ENCODE measurements around the gene HACD2.

Gene HACD2

GRCh38 chr3:123568875-123569274, 16.0 kb downstream of the HACD2 start:
- H3K27ac ChIP-seq (ENCODE audit: low read depth, low read length, severe bottlenecking): no peak overlapping the region
- H3K4me1 ChIP-seq (ENCODE audit: control insufficient read depth, insufficient read depth, low read length, poor library complexity, severe bottlenecking): peaks cover 8% of the 10 kb centered on the region
- no peaks in the 10 kb centered on the region for H3K9me3 ChIP-seq (ENCODE audit: control insufficient read depth, low read length)
- no peak overlapping the region for H3K4me3 ChIP-seq (ENCODE audit: extremely low read depth, insufficient read depth, low read length, poor library complexity, severe bottlenecking)
- H3K36me3 ChIP-seq (ENCODE audit: control insufficient read depth, insufficient read depth, low read length): peaks cover 10% of the 10 kb centered on the region

DNA sequence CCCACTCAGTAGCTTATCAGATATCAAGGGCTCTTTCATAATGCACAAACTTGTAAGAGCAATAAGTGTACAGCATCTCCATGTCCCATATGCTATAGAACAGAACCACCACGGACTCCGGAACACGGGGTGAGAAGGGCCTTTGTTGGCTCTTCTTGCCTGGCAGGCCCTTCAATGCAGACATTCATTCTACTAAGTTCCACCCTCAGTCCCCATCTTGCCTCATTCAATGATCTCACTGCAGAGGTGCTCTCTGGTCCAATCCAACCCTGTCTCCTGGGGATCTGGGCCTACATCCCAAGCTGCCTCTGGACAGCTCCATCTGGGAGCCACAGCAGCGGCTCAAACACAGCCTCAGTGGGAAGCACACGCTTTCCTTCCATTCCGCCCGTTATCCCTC, 16.8 kb downstream of the HACD2 start:
- no peaks in the 10 kb centered on the region for H3K9me3 ChIP-seq (ENCODE audit: control insufficient read depth, low read length)
- no peak overlapping the region for H3K4me3 ChIP-seq (ENCODE audit: extremely low read depth, insufficient read depth, low read length, poor library complexity, severe bottlenecking)
- H3K4me1 ChIP-seq (ENCODE audit: control insufficient read depth, insufficient read depth, low read length, poor library complexity, severe bottlenecking): peaks cover 8% of the 10 kb centered on the region
- H3K27ac ChIP-seq (ENCODE audit: low read depth, low read length, severe bottlenecking): no peak overlapping the region
- peaks cover 10% of the 10 kb centered on the region for H3K36me3 ChIP-seq (ENCODE audit: control insufficient read depth, insufficient read depth, low read length)
- WGBS, 2 experiments (ENCODE audit: insufficient coverage in 2 of 2): 95 to 97% methylated on average over 7 of the region's 7 CpGs

- 87 to 89% methylated on average over 6 of the region's 6 CpGs for WGBS, 2 experiments (ENCODE audit: insufficient coverage in 2 of 2)
- peaks cover 10% of the 10 kb centered on the region for H3K36me3 ChIP-seq (ENCODE audit: control insufficient read depth, insufficient read depth, low read length)
Observed at GRCh38 chr3:123564056-123564455, 20.8 kb downstream of the HACD2 start.

DNA sequence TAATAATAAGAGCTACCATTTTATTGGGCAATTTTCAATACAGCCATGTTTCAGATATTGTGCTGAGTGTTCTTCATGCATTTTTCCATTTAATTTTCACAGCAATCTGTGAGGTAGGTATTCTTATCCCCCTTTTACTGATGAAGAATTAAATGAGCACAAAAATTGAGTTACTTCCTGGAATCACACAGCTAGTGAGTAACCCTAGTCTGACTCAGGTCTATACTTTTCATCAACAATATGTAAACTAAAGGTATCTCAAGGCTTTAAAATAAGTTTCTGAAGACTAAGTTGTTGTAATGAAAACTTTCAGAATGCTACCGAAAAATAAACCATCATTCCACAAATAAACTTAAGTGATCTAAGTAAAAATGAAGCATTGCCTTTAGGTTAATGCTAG, 22.3 kb downstream of the HACD2 start:
- Histone ChIP-seq H3K27ac (ENCODE audit: low read depth, low read length, severe bottlenecking) (no peak overlapping the region), H3K4me3 (ENCODE audit: extremely low read depth, insufficient read depth, low read length, poor library complexity, severe bottlenecking) (no peak overlapping the region), H3K4me1 (ENCODE audit: control insufficient read depth, insufficient read depth, low read length, poor library complexity, severe bottlenecking) (no peaks in the 10 kb centered on the region), H3K9me3 (ENCODE audit: control insufficient read depth, low read length) (no peaks in the 10 kb centered on the region), H3K36me3 (ENCODE audit: control insufficient read depth, insufficient read depth, low read length) (no peaks in the 10 kb centered on the region)
- WGBS, 2 experiments (ENCODE audit: insufficient coverage in 2 of 2): no CpG with 5 or more reads among the region's 1 CpG

More at GRCh38 chr3:123564056-123564455, 20.8 kb downstream of the HACD2 start:
- Histone ChIP-seq H3K27ac (ENCODE audit: low read depth, low read length, severe bottlenecking) (no peak overlapping the region), H3K4me3 (ENCODE audit: extremely low read depth, insufficient read depth, low read length, poor library complexity, severe bottlenecking) (no peak overlapping the region), H3K9me3 (ENCODE audit: control insufficient read depth, low read length) (no peaks in the 10 kb centered on the region), H3K4me1 (ENCODE audit: control insufficient read depth, insufficient read depth, low read length, poor library complexity, severe bottlenecking) (no peaks in the 10 kb centered on the region)

- Histone ChIP-seq H3K4me1 (ENCODE audit: control insufficient read depth, insufficient read depth, low read length, poor library complexity, severe bottlenecking) (no peaks in the 10 kb centered on the region), H3K27ac (ENCODE audit: low read depth, low read length, severe bottlenecking) (no peak overlapping the region), H3K9me3 (ENCODE audit: control insufficient read depth, low read length) (no peaks in the 10 kb centered on the region), H3K4me3 (ENCODE audit: extremely low read depth, insufficient read depth, low read length, poor library complexity, severe bottlenecking) (no peak overlapping the region), H3K36me3 (ENCODE audit: control insufficient read depth, insufficient read depth, low read length) (no peaks in the 10 kb centered on the region)
- no CpG with 5 or more reads among the region's 2 CpGs for WGBS, 2 experiments (ENCODE audit: insufficient coverage in 2 of 2)
Observed at GRCh38 chr3:123561188-123561587, 23.7 kb downstream of the HACD2 start.

DNA sequence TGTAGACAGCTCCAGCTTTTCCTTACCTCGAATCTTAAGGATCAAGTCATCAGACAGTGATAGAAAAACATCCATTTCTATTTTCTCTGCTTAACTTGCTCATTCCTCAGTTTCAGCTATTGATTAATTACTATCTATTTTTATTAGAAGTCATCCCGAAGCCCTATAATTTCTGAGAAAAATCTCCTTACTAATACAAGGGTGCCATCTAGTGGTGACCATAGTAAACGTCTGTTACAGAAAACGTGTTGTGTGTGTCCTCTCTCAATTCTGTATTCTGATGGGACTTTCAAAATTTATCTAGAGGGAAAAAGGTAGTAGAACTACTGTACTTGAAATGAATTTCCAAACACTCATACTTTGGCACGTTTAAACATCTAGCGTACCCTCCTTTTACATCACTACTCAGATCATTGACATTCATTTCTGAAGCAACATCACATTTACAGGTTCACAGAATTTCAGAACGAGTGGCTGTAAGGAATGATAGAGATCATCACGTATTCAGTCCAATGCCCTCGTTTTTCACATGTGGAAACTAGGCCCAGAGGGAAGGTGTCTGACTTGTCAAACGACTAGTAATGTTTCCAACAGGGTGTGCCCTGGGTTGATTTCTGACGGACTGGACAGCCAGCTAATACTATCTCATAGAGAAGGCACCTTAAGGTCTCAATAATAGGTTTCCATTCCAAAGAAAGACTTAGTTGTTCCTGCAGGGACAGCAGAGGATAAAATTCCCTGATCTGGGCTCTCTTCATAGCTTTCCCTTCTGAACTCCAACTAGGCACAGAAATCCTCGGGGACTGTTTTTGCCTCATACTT, 25.6 kb downstream of the HACD2 start:
- Histone ChIP-seq H3K4me1 (ENCODE audit: control insufficient read depth, insufficient read depth, low read length, poor library complexity, severe bottlenecking) (no peaks in the 10 kb centered on the region), H3K4me3 (ENCODE audit: extremely low read depth, insufficient read depth, low read length, poor library complexity, severe bottlenecking) (no peak overlapping the region), H3K27ac (ENCODE audit: low read depth, low read length, severe bottlenecking) (no peak overlapping the region), H3K9me3 (ENCODE audit: control insufficient read depth, low read length) (no peaks in the 10 kb centered on the region), H3K36me3 (ENCODE audit: control insufficient read depth, insufficient read depth, low read length) (no peaks in the 10 kb centered on the region)
- WGBS, 2 experiments (ENCODE audit: insufficient coverage in 2 of 2): 56 to 73% methylated on average over 6 of the region's 12 CpGs

- H3K27ac ChIP-seq (ENCODE audit: low read depth, low read length, severe bottlenecking): no peak overlapping the region
- H3K9me3 ChIP-seq (ENCODE audit: control insufficient read depth, low read length): peaks cover 7% of the 10 kb centered on the region
- H3K4me1 ChIP-seq (ENCODE audit: control insufficient read depth, insufficient read depth, low read length, poor library complexity, severe bottlenecking): no peaks in the 10 kb centered on the region
- H3K4me3 ChIP-seq (ENCODE audit: extremely low read depth, insufficient read depth, low read length, poor library complexity, severe bottlenecking): no peak overlapping the region
- H3K36me3 ChIP-seq (ENCODE audit: control insufficient read depth, insufficient read depth, low read length): peaks cover 9% of the 10 kb centered on the region
- WGBS, 2 experiments (ENCODE audit: insufficient coverage in 2 of 2): no CpG with 5 or more reads among the region's 1 CpG
Observed at GRCh38 chr3:123553536-123553935, 31.3 kb downstream of the HACD2 start.

DNA sequence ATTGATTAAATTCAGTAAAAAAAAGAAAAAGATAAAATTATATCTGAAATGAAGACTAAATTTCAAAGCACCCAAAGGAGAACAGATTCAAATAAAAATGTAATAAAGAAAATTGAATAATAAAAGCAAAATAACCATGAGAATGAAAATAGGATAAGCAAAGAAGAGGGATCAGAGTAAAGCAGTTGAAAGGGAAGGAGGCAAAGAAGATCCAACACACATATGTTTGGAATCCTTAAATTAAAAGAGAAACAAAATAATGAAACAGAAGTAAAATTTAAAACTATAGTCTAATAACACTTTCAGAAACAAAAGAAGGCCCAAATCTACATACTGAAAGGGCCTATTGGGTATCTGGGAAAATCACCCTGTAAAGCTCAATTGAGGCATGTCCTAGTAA, 32.1 kb downstream of the HACD2 start:
- Histone ChIP-seq H3K9me3 (ENCODE audit: control insufficient read depth, low read length) (peaks cover 7% of the 10 kb centered on the region), H3K4me3 (ENCODE audit: extremely low read depth, insufficient read depth, low read length, poor library complexity, severe bottlenecking) (no peak overlapping the region), H3K36me3 (ENCODE audit: control insufficient read depth, insufficient read depth, low read length) (peaks cover 9% of the 10 kb centered on the region), H3K27ac (ENCODE audit: low read depth, low read length, severe bottlenecking) (no peak overlapping the region), H3K4me1 (ENCODE audit: control insufficient read depth, insufficient read depth, low read length, poor library complexity, severe bottlenecking) (no peaks in the 10 kb centered on the region)

DNA sequence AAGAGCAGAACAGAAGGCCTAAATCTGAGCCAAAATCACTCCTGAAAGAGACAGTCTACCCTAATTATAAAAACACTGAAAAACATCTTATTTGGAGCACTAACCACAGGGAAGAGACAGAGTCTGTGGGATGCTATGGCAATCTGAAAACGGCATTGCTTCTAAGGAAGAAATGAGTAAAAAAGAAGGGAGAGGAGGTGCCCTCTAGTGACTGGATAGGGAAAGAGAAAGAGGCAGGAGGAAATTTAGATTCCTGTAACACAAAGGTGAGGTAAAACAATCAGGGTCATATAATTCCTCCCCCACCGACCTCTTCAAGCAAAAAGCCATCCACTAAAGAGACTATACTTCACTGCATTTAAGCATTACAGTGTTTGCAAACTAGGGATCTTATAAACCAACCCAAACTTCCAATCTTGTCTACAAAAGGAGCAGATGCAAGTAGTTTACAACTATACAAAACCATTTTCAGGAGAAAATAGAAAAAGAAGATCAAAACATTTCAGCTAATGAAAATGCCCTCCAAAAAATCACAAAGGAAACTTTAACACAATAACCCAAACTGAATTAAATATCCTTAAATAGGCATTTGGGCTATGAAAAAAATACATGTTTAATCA, 32.6 kb downstream of the HACD2 start:
- no peak overlapping the region for H3K27ac ChIP-seq (ENCODE audit: low read depth, low read length, severe bottlenecking)
- H3K36me3 ChIP-seq (ENCODE audit: control insufficient read depth, insufficient read depth, low read length): peaks cover 9% of the 10 kb centered on the region
- H3K9me3 ChIP-seq (ENCODE audit: control insufficient read depth, low read length): peaks cover 7% of the 10 kb centered on the region
- H3K4me1 ChIP-seq (ENCODE audit: control insufficient read depth, insufficient read depth, low read length, poor library complexity, severe bottlenecking): no peaks in the 10 kb centered on the region
- 10 to 17% methylated on average over 1 to 2 of the region's 2 CpGs for WGBS, 2 experiments (ENCODE audit: insufficient coverage in 2 of 2)
- H3K4me3 ChIP-seq (ENCODE audit: extremely low read depth, insufficient read depth, low read length, poor library complexity, severe bottlenecking): no peak overlapping the region

- Histone ChIP-seq H3K4me1 (ENCODE audit: control insufficient read depth, insufficient read depth, low read length, poor library complexity, severe bottlenecking) (no peaks in the 10 kb centered on the region), H3K27ac (ENCODE audit: low read depth, low read length, severe bottlenecking) (no peak overlapping the region), H3K36me3 (ENCODE audit: control insufficient read depth, insufficient read depth, low read length) (peaks cover 9% of the 10 kb centered on the region), H3K9me3 (ENCODE audit: control insufficient read depth, low read length) (peaks cover under 1% of the 10 kb centered on the region), H3K4me3 (ENCODE audit: extremely low read depth, insufficient read depth, low read length, poor library complexity, severe bottlenecking) (no peak overlapping the region)
- WGBS, 2 experiments (ENCODE audit: insufficient coverage in 2 of 2): 80 to 100% methylated on average over 1 to 2 of the region's 8 CpGs
Observed at GRCh38 chr3:123547881-123548519, 36.9 kb downstream of the HACD2 start.
